Heart left ventricle (tissue), 13 donors: ENCODE results near the gene GLT1D1.

Experiments
- POLR2A ChIP-seq, 2 donors: fragments of 450-650 bp; IDR thresholded peaks; one replicate each; pipeline ENCODE4 v1.6.1; 2017; ENCODE audit warnings: antibody characterized with exemption in 2 of 2, mild to moderate bottlenecking in 2 of 2, moderate library complexity in 2 of 2
- TF ChIP-seq, protein P1 (sequence below), 12 donors: fragments of 200-600 bp; sonication (generic) in 4 of 12; IDR thresholded peaks; one replicate each; pipeline versions ENCODE4 v1.5.0 to v1.8.0; 2018 to 2022; ENCODE audit warnings: antibody characterized with exemption in 12 of 12, mild to moderate bottlenecking in 5 of 12
- donor health status: ischemic (EF 13 %, LVEDD 7.1; RV severe dilation, severe dysfunction).
- donor health status: DM: no; HTN: yes; CAD: no.
- donor health status: DM: no; HTN: no; CAD: no.
- donor health status: ischemic (EF 25% LVEDD 6.9; RV normal size, moderate dysfunction).
- donor health status: ischemic (EF 25% LVEDD 5.7; RV mildly dilated, moderate dysfunction).
- donor health status: ischemic (EF 35%, LVEDD 5.7; RV mildly dilated, moderate dysfunction).
- donor health status: nonischemic (EF 11% LVEDD 7.7; RV severe dilation, severe dysfunction).
- donor health status: DM: yes; HTN: yes; CAD: no.
- donor health status: PGD.
- donor health status: ischemic (EF 29% LVEDD 5.4; RV normal size, mild dysfunction).
- donor health status: nonischemic (EF 23%, LVEDD 6.1; RV moderate dilation, normal function).

DNA sequence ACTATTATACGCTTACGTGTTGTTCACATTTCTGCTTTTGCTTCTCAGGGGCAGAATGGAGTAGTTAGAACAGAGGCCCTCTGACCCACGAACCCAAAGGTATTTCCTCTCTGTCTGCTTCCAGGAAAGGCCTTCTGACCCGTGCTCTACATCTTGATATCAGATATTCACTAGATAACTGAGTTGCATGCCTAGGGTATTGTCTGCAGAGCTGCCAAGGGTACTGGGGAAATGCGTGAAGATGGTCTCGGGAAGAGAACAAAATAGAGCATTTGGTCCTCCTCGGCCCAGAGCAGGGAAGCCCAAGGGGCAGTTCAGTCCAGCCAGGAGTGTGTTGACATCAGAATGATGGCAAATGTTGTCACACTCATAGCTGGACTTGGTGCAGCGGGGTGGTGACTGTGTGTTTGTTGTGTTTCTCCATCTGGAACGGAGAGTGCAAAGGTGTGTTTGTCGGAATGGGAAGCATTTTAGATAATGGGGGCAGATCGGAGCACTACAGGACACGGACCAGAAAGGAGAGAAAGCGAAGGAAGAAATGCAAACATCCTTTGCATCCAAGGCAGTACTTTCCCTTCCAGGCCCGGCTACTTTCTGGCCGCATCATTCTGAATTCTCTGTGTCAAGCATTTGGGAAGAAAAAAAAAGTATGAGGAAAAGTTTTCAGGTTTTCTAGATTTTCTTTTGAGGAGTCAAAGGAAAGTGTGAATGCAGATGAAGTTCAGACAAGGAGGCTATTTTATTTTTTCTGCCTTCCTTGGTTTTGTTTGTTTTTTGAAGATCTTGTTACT lies 8.1 kb downstream of the GLT1D1 start:
- TF ChIP-seq, protein P1, sequence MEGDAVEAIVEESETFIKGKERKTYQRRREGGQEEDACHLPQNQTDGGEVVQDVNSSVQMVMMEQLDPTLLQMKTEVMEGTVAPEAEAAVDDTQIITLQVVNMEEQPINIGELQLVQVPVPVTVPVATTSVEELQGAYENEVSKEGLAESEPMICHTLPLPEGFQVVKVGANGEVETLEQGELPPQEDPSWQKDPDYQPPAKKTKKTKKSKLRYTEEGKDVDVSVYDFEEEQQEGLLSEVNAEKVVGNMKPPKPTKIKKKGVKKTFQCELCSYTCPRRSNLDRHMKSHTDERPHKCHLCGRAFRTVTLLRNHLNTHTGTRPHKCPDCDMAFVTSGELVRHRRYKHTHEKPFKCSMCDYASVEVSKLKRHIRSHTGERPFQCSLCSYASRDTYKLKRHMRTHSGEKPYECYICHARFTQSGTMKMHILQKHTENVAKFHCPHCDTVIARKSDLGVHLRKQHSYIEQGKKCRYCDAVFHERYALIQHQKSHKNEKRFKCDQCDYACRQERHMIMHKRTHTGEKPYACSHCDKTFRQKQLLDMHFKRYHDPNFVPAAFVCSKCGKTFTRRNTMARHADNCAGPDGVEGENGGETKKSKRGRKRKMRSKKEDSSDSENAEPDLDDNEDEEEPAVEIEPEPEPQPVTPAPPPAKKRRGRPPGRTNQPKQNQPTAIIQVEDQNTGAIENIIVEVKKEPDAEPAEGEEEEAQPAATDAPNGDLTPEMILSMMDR (IDR thresholded peaks at IDR 0.05), result no peak
- no peak for TF ChIP-seq POLR2A (IDR thresholded peaks at IDR 0.05)
